Stimulated activated CD8-positive, alpha-beta memory T cell treated with anti-CD3 and anti-CD28 coated beads, Interleukin-15, amount 100 ng/mL, for 1 hour (primary cell): ENCODE data around the gene STMN1.
"Not testable (repeated sequence)": the region's sequence is repeated elsewhere in the genome, so short reads cannot be mapped to it uniquely, and the experiment has no call there.

Source experiments
- DNase-seq: peaks from one replicate; pipeline ENCODE4 v3.0.0-alpha.2; 2020; ENCODE audit warnings: low read depth

The STMN1 gene

DNA sequence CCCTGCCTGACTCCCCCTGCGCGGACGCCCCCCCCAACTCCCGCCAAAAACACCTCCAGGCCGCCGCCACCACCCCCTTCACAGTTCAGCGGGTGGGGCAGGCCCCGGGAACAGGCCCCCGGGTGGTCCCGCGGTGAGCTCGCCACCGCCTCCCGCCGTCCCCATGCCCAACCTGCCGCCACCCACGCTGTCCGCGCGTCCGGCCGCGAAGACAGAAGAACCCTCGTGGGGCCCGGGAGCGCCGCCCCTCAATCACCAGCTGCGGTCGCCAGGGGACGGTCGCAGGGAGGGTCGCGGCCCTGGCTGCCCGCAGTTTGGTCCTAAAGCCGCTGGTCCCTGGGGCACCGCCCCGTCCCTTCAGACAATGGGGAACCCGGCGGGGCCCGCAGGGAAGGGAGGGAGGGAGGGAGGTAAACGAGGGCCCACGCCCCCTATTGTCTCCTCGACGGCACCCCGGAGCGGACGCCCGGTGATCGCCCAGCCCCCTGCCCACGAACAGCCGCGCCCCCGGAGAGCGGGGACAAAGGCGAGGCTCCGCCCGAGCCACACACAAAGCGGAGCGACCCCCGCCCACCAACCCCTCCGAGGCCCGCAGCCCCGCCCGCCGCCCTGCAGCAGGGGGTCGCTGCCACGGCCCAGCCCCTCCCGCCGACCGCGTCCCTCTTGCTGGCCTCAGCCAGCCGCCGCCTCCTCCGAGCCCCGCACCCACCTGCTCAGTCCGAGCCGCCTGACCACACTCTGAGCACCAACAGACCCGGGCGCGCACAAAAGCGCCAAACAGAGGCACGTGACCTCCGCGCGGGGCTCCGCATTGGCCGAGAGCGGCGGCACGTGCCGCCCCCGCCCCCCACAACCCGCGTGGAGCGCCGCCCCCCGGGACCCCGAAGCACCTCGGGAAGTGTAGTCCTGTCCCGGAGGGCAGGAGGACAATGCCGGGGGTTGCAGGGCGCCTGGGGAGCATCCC is at the start of gene STMN1:
STMN1 (minus strand) TSS at position 740 of the 964 bp plus-strand sequence. CDS start 1,743 bp downstream, outside the sequence.
- DNase-seq: peak; percentile 76

DNA sequence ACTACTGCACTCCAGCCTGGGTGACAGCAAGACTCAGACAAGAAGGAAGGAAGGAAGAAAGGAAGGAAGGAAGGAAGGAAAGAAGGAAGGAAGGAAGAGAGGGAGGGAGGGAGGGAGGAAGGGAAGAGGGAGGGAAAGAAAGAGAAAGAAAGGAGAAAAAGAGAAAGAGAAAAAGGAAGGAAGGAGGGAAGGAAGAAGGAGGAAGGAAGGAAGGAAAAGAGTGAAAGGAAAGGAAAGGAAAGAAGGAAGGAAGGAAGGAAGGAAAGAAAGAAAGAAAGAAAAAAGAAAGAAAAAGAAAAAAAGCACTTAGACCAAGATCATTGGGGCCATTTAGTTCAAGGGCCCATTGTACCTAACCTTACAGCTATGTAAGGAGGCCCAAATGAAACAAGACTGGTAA is 49.3 kb upstream of the STMN1 start:
- DNase-seq: no peak

DNA sequence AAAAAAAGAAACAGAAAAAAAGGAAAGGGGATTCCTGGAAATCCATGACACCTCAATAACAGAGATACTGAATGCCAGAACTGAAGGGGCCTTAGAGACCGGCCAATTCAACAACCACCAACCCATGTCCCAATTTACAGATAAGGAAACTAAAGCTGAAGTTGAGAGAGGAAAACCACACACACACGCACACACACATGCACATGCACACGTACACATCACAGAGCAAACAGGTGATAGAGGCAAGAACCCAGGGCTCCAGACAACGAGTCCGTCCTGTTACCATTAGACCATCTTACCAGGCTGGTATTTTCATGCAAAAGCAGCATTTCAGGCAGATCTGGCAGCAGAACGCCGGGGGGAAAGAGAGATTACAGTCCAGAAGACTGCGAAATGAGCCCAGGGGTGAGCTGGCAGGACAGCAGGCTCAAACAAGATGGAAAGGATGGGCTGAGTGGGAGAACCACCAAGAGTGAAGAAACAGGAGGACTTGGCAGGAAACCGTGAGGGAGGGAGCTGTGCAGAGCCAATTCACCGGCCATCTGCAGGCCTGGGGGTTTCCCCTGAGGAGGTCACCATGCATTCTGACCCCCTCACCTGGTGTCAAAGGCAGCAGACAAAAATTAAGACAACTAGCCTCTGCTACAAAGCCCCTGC is 48.2 kb upstream of the STMN1 start:
- no peak for DNase-seq

GRCh38 chr1:25952841-25953401 is 46.7 kb upstream of the STMN1 start:
- no peak for DNase-seq

- DNase-seq: no peak
These were observed 42.4 kb upstream of the STMN1 start for GRCh38 chr1:25948641-25949040.

- no peak for DNase-seq
These were observed 40.8 kb upstream of the STMN1 start for GRCh38 chr1:25947027-25947426.

- no peak for DNase-seq
These were observed 39.5 kb upstream of the STMN1 start for GRCh38 chr1:25945761-25946160.

DNA sequence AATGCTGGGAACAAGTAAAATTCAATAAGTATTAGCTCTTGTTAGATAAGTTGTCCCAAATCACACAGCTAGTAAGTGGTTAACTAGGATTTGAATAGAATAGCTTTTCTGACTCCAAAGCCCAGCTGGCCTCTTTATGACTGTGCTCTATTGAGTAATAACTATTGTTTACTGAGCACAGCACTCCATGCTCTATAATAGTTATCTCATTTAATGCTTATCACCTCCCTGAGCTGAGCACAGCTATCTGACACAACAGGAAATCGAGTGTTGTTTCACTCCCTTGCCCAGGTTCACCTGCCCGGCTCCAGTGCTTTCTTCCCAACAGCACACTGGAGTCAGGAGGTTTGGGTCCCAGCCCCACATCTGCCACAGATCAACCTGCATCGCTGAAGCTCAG is 38.8 kb upstream of the STMN1 start:
- DNase-seq: no peak

- not testable (repeated sequence) for DNase-seq
These were observed 37.3 kb upstream of the STMN1 start for GRCh38 chr1:25943511-25943910.

DNA sequence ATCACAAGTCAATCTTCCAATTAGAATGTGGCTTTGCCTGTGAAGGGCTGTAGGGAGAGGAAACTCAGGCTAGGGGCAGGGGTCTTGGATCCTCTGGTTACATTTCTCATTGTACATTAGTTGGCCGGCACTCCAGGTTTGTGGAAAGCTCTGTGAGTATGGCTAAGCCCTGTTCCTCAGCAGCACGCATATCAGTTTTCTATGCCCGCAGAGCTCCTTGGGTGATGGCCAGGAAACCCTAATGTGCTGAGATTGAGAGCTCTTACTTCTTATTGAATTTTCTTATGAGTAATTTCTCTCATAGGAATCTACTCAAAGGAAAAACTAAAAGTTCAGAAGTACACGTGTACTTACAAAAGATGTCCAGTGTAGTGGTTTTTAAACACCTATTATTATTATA is 30.7 kb upstream of the STMN1 start:
- no peak for DNase-seq

DNA sequence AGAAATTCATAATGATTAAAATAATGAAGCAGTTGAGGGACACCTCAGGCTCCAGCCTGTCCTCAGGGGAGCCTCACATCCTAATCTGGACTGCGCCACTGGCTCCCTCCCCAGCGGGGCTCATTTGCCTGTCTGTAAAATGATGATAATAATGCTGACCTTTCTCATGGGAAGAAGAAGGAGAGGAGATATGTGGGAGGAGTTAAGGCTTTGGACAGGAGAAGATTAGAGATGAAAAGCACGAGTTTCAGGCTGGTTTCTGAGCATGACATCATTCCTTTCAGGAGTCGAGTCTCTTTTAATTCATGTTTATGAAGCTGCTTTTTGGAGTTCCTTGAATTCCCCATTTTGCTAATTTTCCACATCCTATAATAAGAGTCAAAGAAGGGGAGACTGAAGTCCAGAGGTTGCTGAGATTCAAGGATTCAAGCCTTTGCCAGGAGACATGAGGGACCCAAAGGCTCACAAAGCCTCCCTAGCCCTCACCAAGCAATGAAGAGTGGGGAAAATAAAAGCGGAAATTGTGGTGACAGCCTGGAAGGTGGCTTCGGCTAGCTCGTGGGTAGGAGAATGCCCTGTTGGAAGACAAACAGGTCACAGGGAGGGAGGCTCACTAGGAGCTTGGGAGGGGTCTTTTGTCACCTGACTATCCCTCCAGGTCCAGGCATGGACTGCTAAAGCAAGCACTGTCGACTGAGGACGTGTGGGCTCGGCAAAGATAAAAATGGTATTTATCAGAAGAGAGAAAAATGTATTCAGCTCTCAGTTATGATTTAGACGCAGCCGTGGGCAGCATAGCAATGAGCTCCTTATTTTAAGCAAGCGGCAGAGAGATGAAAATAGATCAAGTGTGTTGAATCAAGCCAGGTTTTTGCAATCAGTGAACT is 27.5 kb upstream of the STMN1 start:
- DNase-seq: no peak

DNA sequence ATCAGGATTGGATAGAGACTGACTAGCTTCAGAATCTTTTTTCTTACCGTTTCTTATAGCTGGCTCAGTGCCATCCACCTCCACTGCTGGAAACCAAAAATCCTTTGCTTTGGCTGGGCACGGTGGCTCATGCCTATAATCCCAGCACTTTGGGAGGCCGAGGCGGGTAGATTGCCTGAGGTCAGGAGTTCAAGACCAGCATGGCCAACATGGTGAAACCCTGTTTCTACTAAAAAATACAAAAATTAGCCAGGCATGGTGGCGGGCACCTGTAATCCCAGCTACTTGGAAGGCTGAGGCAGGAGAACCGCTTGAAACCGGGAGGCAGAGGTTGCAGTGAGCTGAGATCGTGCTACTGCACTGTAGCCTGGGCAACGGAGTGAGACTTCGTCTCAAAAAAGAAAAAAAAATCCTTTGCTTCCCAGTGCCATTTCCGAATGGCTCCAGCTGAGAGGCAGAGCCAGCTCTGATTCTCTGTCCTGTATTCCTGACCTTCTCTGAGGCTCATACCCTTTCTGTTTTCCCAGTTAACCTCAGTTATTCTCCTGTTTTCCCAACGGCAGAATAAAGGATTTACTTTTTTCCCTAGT is 26.7 kb upstream of the STMN1 start:
- not testable (repeated sequence) for DNase-seq

GRCh38 chr1:25932321-25932720 is 26.1 kb upstream of the STMN1 start:
- no peak for DNase-seq

- no peak for DNase-seq
These were observed 22.8 kb upstream of the STMN1 start for GRCh38 chr1:25929016-25929415.

GRCh38 chr1:25927521-25928265 is 21.5 kb upstream of the STMN1 start:
- no peak for DNase-seq

DNA sequence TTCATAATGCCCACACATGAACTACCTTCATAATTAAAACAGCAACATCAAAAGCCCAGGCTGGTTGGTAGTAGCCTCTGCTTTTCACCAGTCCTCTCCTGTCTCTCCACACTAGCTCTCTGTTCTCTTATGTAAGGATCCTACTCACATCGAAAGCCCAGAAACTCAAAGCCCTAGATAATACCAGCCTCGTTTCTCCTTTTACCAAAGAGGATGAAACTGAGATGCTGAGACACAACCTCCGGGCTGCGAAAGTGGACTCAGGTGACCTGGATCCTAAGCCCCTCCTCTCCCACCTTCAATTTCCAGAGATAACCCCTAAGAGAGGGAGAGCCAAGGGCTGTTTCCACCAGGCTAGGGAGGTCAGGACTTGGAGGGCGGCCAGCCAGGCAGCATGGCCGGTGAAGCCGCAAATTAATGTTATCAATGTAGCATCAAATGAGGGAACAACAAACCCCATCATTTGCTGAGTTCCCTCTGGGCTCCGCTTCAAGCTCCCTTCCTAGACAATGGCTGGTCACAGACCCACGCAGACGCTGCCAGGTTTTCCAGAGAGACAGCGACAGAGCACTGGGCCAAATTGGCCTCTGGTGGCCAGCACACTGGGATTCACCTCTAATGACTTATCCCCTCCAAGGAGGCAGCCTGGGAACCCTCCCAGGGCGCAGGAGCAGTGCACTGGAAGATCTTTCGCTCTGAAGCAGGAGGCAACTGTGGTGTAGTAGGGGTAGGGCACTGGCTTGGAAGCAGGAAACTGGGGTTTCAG is 20.7 kb upstream of the STMN1 start:
- no peak for DNase-seq

DNA sequence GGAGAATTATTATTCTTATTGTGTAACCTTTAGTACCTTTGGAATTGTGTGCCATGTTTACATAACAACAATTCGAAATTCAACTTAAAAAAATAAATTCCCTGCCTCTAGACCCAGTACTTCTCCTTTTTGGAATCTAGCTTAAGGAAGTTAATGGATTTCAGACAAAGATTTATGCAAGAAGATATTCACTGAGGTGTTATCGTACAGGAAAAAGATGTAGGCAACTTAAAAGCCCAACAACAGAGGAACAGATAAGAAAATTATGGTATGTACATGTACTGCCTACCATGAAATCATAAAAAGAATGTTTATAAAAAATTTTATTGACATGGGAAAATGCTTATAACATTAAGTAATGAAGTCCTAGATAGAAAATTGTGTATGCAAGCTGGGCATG is 18.2 kb upstream of the STMN1 start:
- no peak for DNase-seq

DNA sequence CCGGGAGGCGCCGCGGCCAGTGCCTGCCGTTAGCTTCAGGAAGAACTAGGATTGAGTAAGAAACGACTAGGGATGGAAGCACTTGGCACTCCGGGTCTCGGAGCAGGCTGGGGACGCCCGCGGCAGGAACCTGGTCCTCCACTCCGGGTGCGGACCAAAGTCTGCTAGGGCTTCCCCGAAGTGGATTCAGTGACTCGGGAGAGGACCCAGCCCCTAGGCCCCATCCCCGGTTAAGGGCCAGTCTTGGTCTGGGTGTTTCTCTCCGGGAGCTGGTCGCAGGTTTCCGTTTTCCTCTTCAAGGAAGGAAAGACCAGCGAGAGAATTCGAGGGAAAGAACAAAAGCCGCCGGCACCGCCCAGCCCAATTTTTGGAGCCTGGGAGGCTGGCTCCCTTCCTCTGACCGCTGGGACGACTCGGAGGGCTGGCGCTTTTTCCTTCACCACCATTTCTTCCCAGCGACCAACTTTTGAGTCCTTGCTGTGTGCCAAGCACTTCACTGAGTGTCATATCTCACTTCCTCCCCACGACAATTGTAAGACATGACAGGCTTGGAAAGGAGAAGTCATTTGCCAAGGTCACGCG is 16.8 kb upstream of the STMN1 start:
- DNase-seq: no peak
